ENCODE measurements around the gene GPR18. TPM values are rescaled to one million over a fixed set of nuclear protein-coding genes. Genes with fewer than 3 reads are reported as not detected.
A peak's percentile ranks its signal among the peaks of the same experiment; 100 is the strongest.

GPR18 gene
- total RNA-seq, 1 donor = 0.54 TPM

- DNase-seq (ENCODE audit: low read depth in 2 of 3, low spot score in 2 of 3) = peak in 1 of 3 donors; percentile 29
Measured at GRCh38 chr13:99293178-99293577, 35.0 kb upstream of the GPR18 start.

GRCh38 chr13:99290894-99291293 lies 32.7 kb upstream of the GPR18 start:
- DNase-seq (ENCODE audit: low read depth in 2 of 3, low spot score in 2 of 3) = no peak

GRCh38 chr13:99289674-99290337 lies 31.6 kb upstream of the GPR18 start:
- no peak for DNase-seq (ENCODE audit: low read depth in 2 of 3, low spot score in 2 of 3)

- no peak for DNase-seq (ENCODE audit: low read depth in 2 of 3, low spot score in 2 of 3)
Measured at GRCh38 chr13:99289271-99289670, 31.1 kb upstream of the GPR18 start.

- peak in 1 of 3 donors; percentile 48 for DNase-seq (ENCODE audit: low read depth in 2 of 3, low spot score in 2 of 3)
Measured at GRCh38 chr13:99288089-99288488, 29.9 kb upstream of the GPR18 start.

GRCh38 chr13:99287551-99287950 lies 29.4 kb upstream of the GPR18 start:
- no peak for DNase-seq (ENCODE audit: low read depth in 2 of 3, low spot score in 2 of 3)

- no peak for DNase-seq (ENCODE audit: low read depth in 2 of 3, low spot score in 2 of 3)
Measured at GRCh38 chr13:99285432-99286182, 27.4 kb upstream of the GPR18 start.

- no peak for DNase-seq (ENCODE audit: low read depth in 2 of 3, low spot score in 2 of 3)
Measured at GRCh38 chr13:99282264-99283231, 24.4 kb upstream of the GPR18 start.

- DNase-seq (ENCODE audit: low read depth in 2 of 3, low spot score in 2 of 3) = no peak
Measured at GRCh38 chr13:99281811-99282263, 23.7 kb upstream of the GPR18 start.

GRCh38 chr13:99280166-99280565 lies 22.0 kb upstream of the GPR18 start:
- no peak for DNase-seq (ENCODE audit: low read depth in 2 of 3, low spot score in 2 of 3)

- DNase-seq (ENCODE audit: low read depth in 2 of 3, low spot score in 2 of 3) = no peak
Measured at GRCh38 chr13:99279637-99280036, 21.5 kb upstream of the GPR18 start.

GRCh38 chr13:99278843-99279242 lies 20.7 kb upstream of the GPR18 start:
- no peak for DNase-seq (ENCODE audit: low read depth in 2 of 3, low spot score in 2 of 3)

GRCh38 chr13:99278200-99278599 lies 20.0 kb upstream of the GPR18 start:
- DNase-seq (ENCODE audit: low read depth in 2 of 3, low spot score in 2 of 3) = peak in 1 of 3 donors; percentile 60

- DNase-seq (ENCODE audit: low read depth in 2 of 3, low spot score in 2 of 3) = no peak
Measured at GRCh38 chr13:99277629-99278028, 19.4 kb upstream of the GPR18 start.

GRCh38 chr13:99276706-99277105 lies 18.5 kb upstream of the GPR18 start:
- no peak for DNase-seq (ENCODE audit: low read depth in 2 of 3, low spot score in 2 of 3)

- DNase-seq (ENCODE audit: low read depth in 2 of 3, low spot score in 2 of 3) = peak in 1 of 3 donors; percentile 24
Measured at GRCh38 chr13:99275093-99275469, 16.9 kb upstream of the GPR18 start.

GRCh38 chr13:99273128-99273527 lies 14.9 kb upstream of the GPR18 start:
- no peak for DNase-seq (ENCODE audit: low read depth in 2 of 3, low spot score in 2 of 3)

- no peak for DNase-seq (ENCODE audit: low read depth in 2 of 3, low spot score in 2 of 3)
Measured at GRCh38 chr13:99272481-99272880, 14.3 kb upstream of the GPR18 start.

GRCh38 chr13:99271249-99271648 lies 13.1 kb upstream of the GPR18 start:
- DNase-seq (ENCODE audit: low read depth in 2 of 3, low spot score in 2 of 3) = no peak

- peak in 1 of 3 donors; percentile 31 for DNase-seq (ENCODE audit: low read depth in 2 of 3, low spot score in 2 of 3)
Measured at GRCh38 chr13:99270518-99270917, 12.3 kb upstream of the GPR18 start.

GRCh38 chr13:99269627-99270241 lies 11.6 kb upstream of the GPR18 start:
- DNase-seq (ENCODE audit: low read depth in 2 of 3, low spot score in 2 of 3) = peak in 2 of 3 donors; percentile 65 to 82

Measured in hematopoietic multipotent progenitor cell (in vitro differentiated cells).